Skeletal muscle cell (primary cell): ENCODE measurements around the gene ASXL3.
A peak's percentile ranks its signal among the peaks of the same experiment; 100 is the strongest.

Source experiments
- DNase-seq: peaks from one replicate; pipeline ENCODE4 v3.0.0-alpha.2; 2010; ENCODE audit warnings: low read depth
- H3K4me3 ChIP-seq: 2 replicates; pipeline ENCODE4 v1.5.1; 2011; ENCODE audit warnings: low read depth, mild to moderate bottlenecking, control low read depth, low read length, moderate library complexity

The ASXL3 gene

DNA sequence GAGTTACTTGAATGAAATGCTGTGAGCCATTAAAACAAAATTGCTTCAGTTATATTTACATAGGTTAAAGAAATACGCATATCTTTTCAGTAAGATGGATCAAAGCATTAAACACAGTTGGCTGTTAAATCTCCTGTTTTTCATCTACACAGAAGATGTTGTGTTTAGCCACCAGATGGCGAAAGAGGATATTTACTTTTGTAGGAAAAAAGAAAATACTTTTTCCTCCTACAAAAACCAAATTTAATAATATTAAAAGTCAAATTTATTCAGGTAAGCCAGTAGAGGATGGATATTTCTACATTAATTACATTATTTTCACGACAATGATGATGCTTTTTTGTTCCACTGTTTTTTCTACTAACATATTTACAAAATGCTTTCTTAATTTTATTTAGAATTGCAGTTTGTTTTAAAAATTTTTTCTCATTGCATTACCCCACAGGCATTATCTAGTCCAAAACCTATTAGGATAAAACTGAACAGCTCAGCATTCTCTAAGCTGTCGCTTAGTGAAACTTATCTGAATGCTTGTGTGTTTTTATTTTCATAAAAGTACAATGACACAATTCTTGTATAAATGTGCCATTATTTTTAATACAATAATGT is 173.7 kb downstream of the ASXL3 start:
- no peak overlapping the region for H3K4me3 ChIP-seq
- DNase-seq, result no peak

- H3K4me3 ChIP-seq, result no peak overlapping the region
These were observed 177.4 kb downstream of the ASXL3 start for GRCh38 chr18:33755391-33755790.

GRCh38 chr18:33755931-33756560 is 178.0 kb downstream of the ASXL3 start:
- peak; percentile 87 for DNase-seq

More at GRCh38 chr18:33755391-33755790, 177.4 kb downstream of the ASXL3 start:
- no peak for DNase-seq

DNA sequence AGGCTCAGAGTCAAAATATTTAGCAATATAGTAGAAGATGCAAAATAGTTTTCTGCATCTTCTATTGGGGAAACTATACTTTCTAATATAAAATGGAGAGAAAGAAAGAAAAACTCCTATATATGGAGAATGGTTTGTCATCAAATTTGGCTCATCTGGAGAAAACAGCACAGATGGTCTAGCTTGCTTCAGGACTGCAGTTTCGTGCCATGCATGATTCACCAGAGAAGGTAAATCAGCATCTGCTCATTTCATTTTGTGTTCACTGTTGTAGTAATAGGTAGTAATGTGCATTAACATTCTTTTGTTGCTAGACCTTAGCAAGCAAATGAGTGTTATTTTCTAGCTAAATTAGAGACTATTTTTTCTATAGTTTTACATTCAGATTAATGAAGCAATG is 179.0 kb downstream of the ASXL3 start:
- DNase-seq, result peak; percentile 38
- no peak overlapping the region for H3K4me3 ChIP-seq

More at GRCh38 chr18:33755931-33756560, 178.0 kb downstream of the ASXL3 start:
- no peak overlapping the region for H3K4me3 ChIP-seq

- H3K4me3 ChIP-seq, result no peak overlapping the region
- no peak for DNase-seq
These were observed 183.3 kb downstream of the ASXL3 start for GRCh38 chr18:33761363-33761762.

DNA sequence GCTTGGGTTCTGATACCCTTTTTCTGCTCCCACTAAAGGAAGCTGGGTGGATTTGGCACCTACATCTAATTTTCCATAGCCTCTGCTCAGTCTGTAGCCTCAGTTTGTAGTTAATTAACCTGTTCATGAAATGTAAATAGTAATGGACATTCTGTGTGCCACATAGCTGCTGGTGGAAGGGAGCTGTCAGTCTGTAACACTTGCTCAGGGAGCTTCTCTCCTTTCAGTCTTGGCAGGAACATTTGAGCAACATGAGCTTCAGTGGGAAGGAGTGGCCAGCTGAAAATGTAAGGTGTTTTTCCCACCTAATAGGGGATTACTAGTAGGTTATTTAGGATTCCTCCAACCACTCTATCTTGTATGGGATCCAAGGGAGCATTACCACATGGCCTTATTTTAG is 203.4 kb downstream of the ASXL3 start:
- H3K4me3 ChIP-seq, result no peak overlapping the region
- no peak for DNase-seq
